ENCODE results near the gene MEGF6. TPM values are rescaled to one million over a fixed set of nuclear protein-coding genes. Genes with fewer than 3 reads are reported as not detected.
A peak's percentile ranks its signal among the peaks of the same experiment; 100 is the strongest.

The MEGF6 gene
- total RNA-seq, 4 donors from 2014 or later = 66.7 to 120 (median 74.5) TPM

GRCh38 chr1:3453203-3453761, 158.0 kb downstream of the MEGF6 start:
- Histone ChIP-seq H3K27ac (no peak overlapping the region), H3K36me3 (no peaks in the 10 kb centered on the region), H3K4me3 (no peak overlapping the region), H3K9me3 (no peaks in the 10 kb centered on the region), H3K27me3 (peaks cover 29% of the 10 kb centered on the region), H3K4me1 (peaks cover 41% of the 10 kb centered on the region)
- TF ChIP-seq CTCF (IDR thresholded peaks at IDR 0.05) (peak; percentile 82 to 98), EP300 (IDR thresholded peaks at IDR 0.05) (no peak), POLR2A (IDR thresholded peaks at IDR 0.05) (no peak), POLR2AphosphoS5 (IDR thresholded peaks at IDR 0.05) (no peak)
- WGBS = 0% methylated on average over 4 of the region's 18 CpGs
- peak in 1 of 2 donors; percentile 82 for DNase-seq (ENCODE audit: low spot score in 2 of 2)

GRCh38 chr1:3452866-3453175, 158.5 kb downstream of the MEGF6 start:
- H3K27me3 ChIP-seq = peaks cover 29% of the 10 kb centered on the region
- no peak for DNase-seq (ENCODE audit: low spot score in 2 of 2)
- no peak overlapping the region for H3K27ac ChIP-seq
- H3K9me3 ChIP-seq = peaks cover under 1% of the 10 kb centered on the region
- no peaks in the 10 kb centered on the region for H3K36me3 ChIP-seq
- TF ChIP-seq POLR2AphosphoS5 (IDR thresholded peaks at IDR 0.05) (no peak), POLR2A (IDR thresholded peaks at IDR 0.05) (no peak), EP300 (IDR thresholded peaks at IDR 0.05) (no peak), CTCF (IDR thresholded peaks at IDR 0.05) (no peak)
- peaks cover 37% of the 10 kb centered on the region for H3K4me1 ChIP-seq
- 21% methylated on average over 4 of the region's 5 CpGs for WGBS
- H3K4me3 ChIP-seq = no peak overlapping the region

GRCh38 chr1:3451994-3452865, 159.1 kb downstream of the MEGF6 start:
- Histone ChIP-seq H3K4me3 (no peak overlapping the region), H3K36me3 (no peaks in the 10 kb centered on the region), H3K27me3 (peaks cover 29% of the 10 kb centered on the region), H3K4me1 (peaks cover 31% of the 10 kb centered on the region), H3K27ac (no peak overlapping the region), H3K9me3 (peaks cover 3% of the 10 kb centered on the region)
- TF ChIP-seq POLR2AphosphoS5 (IDR thresholded peaks at IDR 0.05) (no peak), EP300 (IDR thresholded peaks at IDR 0.05) (no peak), CTCF (IDR thresholded peaks at IDR 0.05) (no peak), POLR2A (IDR thresholded peaks at IDR 0.05) (no peak)
- 51% methylated on average over 5 of the region's 23 CpGs for WGBS
- DNase-seq (ENCODE audit: low spot score in 2 of 2) = no peak

GRCh38 chr1:3450983-3451382, 160.3 kb downstream of the MEGF6 start:
- 83% methylated on average over 12 of the region's 12 CpGs for WGBS
- no peak for DNase-seq (ENCODE audit: low spot score in 2 of 2)
- Histone ChIP-seq H3K27ac (no peak overlapping the region), H3K9me3 (peaks cover 3% of the 10 kb centered on the region), H3K4me1 (peaks cover 20% of the 10 kb centered on the region), H3K36me3 (no peaks in the 10 kb centered on the region), H3K4me3 (no peak overlapping the region), H3K27me3 (peaks cover 29% of the 10 kb centered on the region)
- no peak for TF ChIP-seq POLR2AphosphoS5 (IDR thresholded peaks at IDR 0.05)
- TF ChIP-seq EP300 (IDR thresholded peaks at IDR 0.05) = no peak
- TF ChIP-seq CTCF (IDR thresholded peaks at IDR 0.05) = no peak
- no peak for TF ChIP-seq POLR2A (IDR thresholded peaks at IDR 0.05)

- H3K4me1 ChIP-seq = peaks cover 20% of the 10 kb centered on the region
- TF ChIP-seq EP300 (IDR thresholded peaks at IDR 0.05) = no peak
- TF ChIP-seq CTCF (IDR thresholded peaks at IDR 0.05) = no peak
- no peak for TF ChIP-seq POLR2AphosphoS5 (IDR thresholded peaks at IDR 0.05)
- TF ChIP-seq POLR2A (IDR thresholded peaks at IDR 0.05) = no peak
- H3K9me3 ChIP-seq = peaks cover 3% of the 10 kb centered on the region
- DNase-seq (ENCODE audit: low spot score in 2 of 2) = no peak
- H3K4me3 ChIP-seq = no peak overlapping the region
- H3K27ac ChIP-seq = no peak overlapping the region
- no peaks in the 10 kb centered on the region for H3K36me3 ChIP-seq
- WGBS = 83% methylated on average over 9 of the region's 9 CpGs
- H3K27me3 ChIP-seq = peaks cover 29% of the 10 kb centered on the region
Observed at GRCh38 chr1:3450202-3450863, 161.0 kb downstream of the MEGF6 start.

Data from suprapubic skin (tissue), 4 donors.